Measurements from ENCODE around the gene RNF207.

RNF207 gene

GRCh38 chr1:6175411-6175828 is 30.5 kb upstream of the RNF207 start:
- DNase-seq: no peak

GRCh38 chr1:6176779-6177178 is 29.1 kb upstream of the RNF207 start:
- DNase-seq: no peak

- no peak for DNase-seq
These were observed 28.1 kb upstream of the RNF207 start for GRCh38 chr1:6177681-6178380.

GRCh38 chr1:6178751-6179563 is 27.0 kb upstream of the RNF207 start:
- DNase-seq: no peak

GRCh38 chr1:6179564-6180175 is 26.2 kb upstream of the RNF207 start:
- DNase-seq: no peak

GRCh38 chr1:6180268-6180706 is 25.6 kb upstream of the RNF207 start, which contains the start of gene CHD5:
CHD5 (minus strand) TSS chr1:6180321; CDS start chr1:6180023, 298 bp downstream.
- no peak for DNase-seq

- DNase-seq: no peak
These were observed 25.1 kb upstream of the RNF207 start for GRCh38 chr1:6180707-6181311.

- DNase-seq: no peak
These were observed 24.6 kb upstream of the RNF207 start for GRCh38 chr1:6181347-6181770.

GRCh38 chr1:6183520-6183989 is 22.4 kb upstream of the RNF207 start:
- DNase-seq: no peak

GRCh38 chr1:6184083-6184783 is 21.7 kb upstream of the RNF207 start:
- DNase-seq: no peak

GRCh38 chr1:6185151-6185550 is 20.8 kb upstream of the RNF207 start:
- no peak for DNase-seq

GRCh38 chr1:6185635-6186382 is 20.1 kb upstream of the RNF207 start:
- DNase-seq: peak; percentile 30

- no peak for DNase-seq
These were observed 17.5 kb upstream of the RNF207 start for GRCh38 chr1:6188466-6188865.

- no peak for DNase-seq
These were observed 14.0 kb upstream of the RNF207 start for GRCh38 chr1:6191968-6192367.

GRCh38 chr1:6197746-6198427 is 8.0 kb upstream of the RNF207 start:
- no peak for DNase-seq

- peak; percentile 39 for DNase-seq
These were observed 7.1 kb upstream of the RNF207 start for GRCh38 chr1:6198646-6199297.

GRCh38 chr1:6199298-6200187 is 6.4 kb upstream of the RNF207 start, which contains the start of gene RPL22:
RPL22 (minus strand) TSS chr1:6199595; CDS start chr1:6199573, 22 bp downstream.
- peak; percentile 98 for DNase-seq

GRCh38 chr1:6200188-6200809 is 5.6 kb upstream of the RNF207 start:
- DNase-seq: no peak

- no peak for DNase-seq
These were observed 3.7 kb upstream of the RNF207 start for GRCh38 chr1:6202256-6202655.

Measured in activated naive CD4-positive, alpha-beta T cell treated with anti-CD3 and anti-CD28 coated beads, Interleukin-2, amount 50 U/mL, for 16 hours (primary cell).